ENCODE measurements around the gene SLC17A8. TPM values are rescaled to one million over a fixed set of nuclear protein-coding genes. Genes with fewer than 3 reads are reported as not detected.

Gene SLC17A8
- polyA plus RNA-seq, 1 of the 3 experiments (the other 2 are of a cell fraction), result not detected

DNA sequence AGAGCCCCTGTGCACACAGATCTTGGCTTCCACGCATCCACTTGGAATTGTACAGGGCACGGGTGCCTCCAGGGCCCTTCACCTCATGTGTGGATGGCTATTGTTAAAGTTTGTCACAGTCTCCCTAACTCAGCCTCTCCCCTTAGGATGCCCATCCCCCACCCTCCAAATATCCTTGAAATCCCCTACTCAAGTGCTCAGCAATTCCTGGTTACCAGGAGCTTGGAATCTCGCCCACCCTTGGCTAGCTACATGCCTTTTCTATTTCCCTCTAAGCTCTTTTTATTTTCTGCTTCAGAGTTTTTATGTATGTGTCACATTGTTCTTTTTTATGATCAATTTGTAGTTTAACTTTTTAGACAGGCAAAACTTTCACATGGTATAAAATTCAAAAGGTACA lies 103.8 kb downstream of the SLC17A8 start:
- no peaks in the 10 kb centered on the region for H4K20me1 ChIP-seq (ENCODE audit: insufficient read depth)
- 59% methylated on average over 3 of the region's 3 CpGs for WGBS (ENCODE audit: low lambda C conversion rate)
- H3K27ac ChIP-seq (ENCODE audit: low read depth in 2 of 2, low read length in 1 of 2), result no peak overlapping the region
- no peaks in the 10 kb centered on the region for H3K9me2 ChIP-seq
- H3K27me3 ChIP-seq (ENCODE audit: insufficient read depth), result no peaks in the 10 kb centered on the region
- no peak overlapping the region for H3K4me2 ChIP-seq
- POLR2A ChIA-PET, result no interaction called here
- H3K36me3 ChIP-seq (replicated peaks in 1 of 2; ENCODE audit: control insufficient read depth in 1 of 2, insufficient read depth in 2 of 2, low read length in 1 of 2), result no peaks in the 10 kb centered on the region
- no peaks in the 10 kb centered on the region for H3K4me1 ChIP-seq (ENCODE audit: control insufficient read depth in 1 of 2, insufficient read depth in 2 of 2, low read depth in 1 of 2, low read length in 1 of 2)
- H3K4me3 ChIP-seq (ENCODE audit: low read depth in 2 of 2, low read length in 1 of 2), result no peak overlapping the region
- H2AFZ ChIP-seq (ENCODE audit: low read depth), result no peak overlapping the region
- no peaks in the 10 kb centered on the region for H3K9me3 ChIP-seq
- no peak for DNase-seq
- H3K79me2 ChIP-seq (ENCODE audit: insufficient read depth), result no peaks in the 10 kb centered on the region
- CTCF ChIA-PET, result interaction anchor here (1.5 kb wide), 1 partner anchor 10 kb away, joined by 5 read pairs; no protein-coding TSS in a partner anchor
- no peaks in the 10 kb centered on the region for H3F3A ChIP-seq (replicated peaks; ENCODE audit: insufficient read depth)
- H3K9ac ChIP-seq, result no peak overlapping the region
- TF ChIP-seq RXRA (IDR thresholded peaks at IDR 0.05; ENCODE audit: borderline replicate concordance, low read depth) (no peak), FOSL2 (IDR thresholded peaks at IDR 0.05; ENCODE audit: borderline replicate concordance, low read depth) (no peak), SMC3 (IDR thresholded peaks at IDR 0.05; ENCODE audit: low read depth, low read length) (no peak), MXI1 (IDR thresholded peaks at IDR 0.05; ENCODE audit: low read depth, low read length) (no peak), GATA2 (CRISPR knock-in tag; IDR thresholded peaks at IDR 0.05) (no peak), MEF2A (IDR thresholded peaks at IDR 0.05; ENCODE audit: borderline replicate concordance, low read depth) (no peak)
- TF ChIP-seq, protein P1, sequence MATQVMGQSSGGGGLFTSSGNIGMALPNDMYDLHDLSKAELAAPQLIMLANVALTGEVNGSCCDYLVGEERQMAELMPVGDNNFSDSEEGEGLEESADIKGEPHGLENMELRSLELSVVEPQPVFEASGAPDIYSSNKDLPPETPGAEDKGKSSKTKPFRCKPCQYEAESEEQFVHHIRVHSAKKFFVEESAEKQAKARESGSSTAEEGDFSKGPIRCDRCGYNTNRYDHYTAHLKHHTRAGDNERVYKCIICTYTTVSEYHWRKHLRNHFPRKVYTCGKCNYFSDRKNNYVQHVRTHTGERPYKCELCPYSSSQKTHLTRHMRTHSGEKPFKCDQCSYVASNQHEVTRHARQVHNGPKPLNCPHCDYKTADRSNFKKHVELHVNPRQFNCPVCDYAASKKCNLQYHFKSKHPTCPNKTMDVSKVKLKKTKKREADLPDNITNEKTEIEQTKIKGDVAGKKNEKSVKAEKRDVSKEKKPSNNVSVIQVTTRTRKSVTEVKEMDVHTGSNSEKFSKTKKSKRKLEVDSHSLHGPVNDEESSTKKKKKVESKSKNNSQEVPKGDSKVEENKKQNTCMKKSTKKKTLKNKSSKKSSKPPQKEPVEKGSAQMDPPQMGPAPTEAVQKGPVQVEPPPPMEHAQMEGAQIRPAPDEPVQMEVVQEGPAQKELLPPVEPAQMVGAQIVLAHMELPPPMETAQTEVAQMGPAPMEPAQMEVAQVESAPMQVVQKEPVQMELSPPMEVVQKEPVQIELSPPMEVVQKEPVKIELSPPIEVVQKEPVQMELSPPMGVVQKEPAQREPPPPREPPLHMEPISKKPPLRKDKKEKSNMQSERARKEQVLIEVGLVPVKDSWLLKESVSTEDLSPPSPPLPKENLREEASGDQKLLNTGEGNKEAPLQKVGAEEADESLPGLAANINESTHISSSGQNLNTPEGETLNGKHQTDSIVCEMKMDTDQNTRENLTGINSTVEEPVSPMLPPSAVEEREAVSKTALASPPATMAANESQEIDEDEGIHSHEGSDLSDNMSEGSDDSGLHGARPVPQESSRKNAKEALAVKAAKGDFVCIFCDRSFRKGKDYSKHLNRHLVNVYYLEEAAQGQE (IDR thresholded peaks at IDR 0.05; ENCODE audit: low read depth, low read length), result no peak

DNA sequence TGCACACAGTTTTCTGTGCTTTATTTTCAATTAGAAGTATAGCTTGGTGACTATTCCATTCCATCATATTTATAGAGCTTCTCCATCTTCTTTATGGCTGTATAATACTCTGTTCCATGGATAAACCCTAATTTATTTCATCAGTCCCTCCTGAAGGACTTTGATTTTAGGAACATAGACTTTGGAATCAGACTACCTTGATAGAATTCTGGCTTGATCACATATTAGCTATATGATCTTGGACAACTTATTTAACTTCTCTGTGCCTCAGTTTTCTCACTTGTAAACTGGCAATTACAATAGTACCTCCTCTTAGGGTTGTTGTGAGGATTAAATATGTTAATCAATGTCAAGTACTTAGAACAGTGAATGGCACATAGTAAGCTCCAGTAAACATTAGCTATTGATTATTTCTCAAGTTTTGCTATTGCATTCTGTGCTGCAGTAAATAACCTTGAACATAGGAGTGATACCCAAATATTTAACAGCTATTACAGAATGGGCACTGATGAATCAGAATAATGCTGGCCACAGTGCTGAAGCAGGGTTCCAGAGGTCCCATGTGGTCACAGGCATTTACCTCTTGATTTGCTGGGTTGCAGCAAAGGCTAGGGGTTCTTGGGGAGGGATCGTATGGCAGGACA lies 104.6 kb downstream of the SLC17A8 start:
- H3F3A ChIP-seq (replicated peaks; ENCODE audit: insufficient read depth), result no peaks in the 10 kb centered on the region
- no peak for DNase-seq
- TF ChIP-seq, protein P1 (IDR thresholded peaks at IDR 0.05; ENCODE audit: low read depth, low read length), result 0 out of 2 replicates have a peak, but pooled peaks have one; percentile 51
- TF ChIP-seq, protein P2, sequence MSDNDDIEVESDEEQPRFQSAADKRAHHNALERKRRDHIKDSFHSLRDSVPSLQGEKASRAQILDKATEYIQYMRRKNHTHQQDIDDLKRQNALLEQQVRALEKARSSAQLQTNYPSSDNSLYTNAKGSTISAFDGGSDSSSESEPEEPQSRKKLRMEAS (IDR thresholded peaks at IDR 0.05; ENCODE audit: low read depth), result no peak
- no peaks in the 10 kb centered on the region for H3K36me3 ChIP-seq (replicated peaks in 1 of 2; ENCODE audit: control insufficient read depth in 1 of 2, insufficient read depth in 2 of 2, low read length in 1 of 2)
- no peaks in the 10 kb centered on the region for H4K20me1 ChIP-seq (ENCODE audit: insufficient read depth)
- ChIA-PET CTCF (interaction anchor here (1.5 kb wide), 1 partner anchor 9 kb away, joined by 5 read pairs; no protein-coding TSS in a partner anchor), POLR2A (no interaction called here)
- no peak overlapping the region for H2AFZ ChIP-seq (ENCODE audit: low read depth)
- no peak overlapping the region for H3K27ac ChIP-seq (ENCODE audit: low read depth in 2 of 2, low read length in 1 of 2)
- 75% methylated on average over 1 of the region's 1 CpG for WGBS (ENCODE audit: low lambda C conversion rate)
- H3K27me3 ChIP-seq (ENCODE audit: insufficient read depth), result no peaks in the 10 kb centered on the region
- no peaks in the 10 kb centered on the region for H3K9me2 ChIP-seq
- H3K79me2 ChIP-seq (ENCODE audit: insufficient read depth), result no peaks in the 10 kb centered on the region
- H3K4me2 ChIP-seq, result no peak overlapping the region
- no peaks in the 10 kb centered on the region for H3K4me1 ChIP-seq (ENCODE audit: control insufficient read depth in 1 of 2, insufficient read depth in 2 of 2, low read depth in 1 of 2, low read length in 1 of 2)
- H3K9me3 ChIP-seq, result no peaks in the 10 kb centered on the region
- no peak overlapping the region for H3K4me3 ChIP-seq (ENCODE audit: low read depth in 2 of 2, low read length in 1 of 2)
- no peak overlapping the region for H3K9ac ChIP-seq
